NK-92 (cell line): ENCODE data around the gene EWSR1.

Experiments
- DNase-seq: peaks from one replicate; lab custom pipeline; 2025; ENCODE audit not compliant: unreplicated experiment; lab: John Stamatoyannopoulos, UW

Gene EWSR1

GRCh38 chr22:29267462-29267857 lies 608 bp upstream of the EWSR1 start:
- no peak for DNase-seq

GRCh38 chr22:29268511-29269229 lies 602 bp downstream of the EWSR1 start:
- no peak for DNase-seq

- DNase-seq: no peak
These were observed 1.1 kb downstream of the EWSR1 start for GRCh38 chr22:29269230-29269604.

- DNase-seq: no peak
These were observed 1.8 kb downstream of the EWSR1 start for GRCh38 chr22:29269731-29270474.

GRCh38 chr22:29270475-29271271 lies 2.6 kb downstream of the EWSR1 start:
- no peak for DNase-seq

GRCh38 chr22:29272624-29273023 lies 4.6 kb downstream of the EWSR1 start:
- no peak for DNase-seq

GRCh38 chr22:29275167-29275566 lies 7.1 kb downstream of the EWSR1 start:
- no peak for DNase-seq

GRCh38 chr22:29275819-29276565 lies 7.9 kb downstream of the EWSR1 start:
- no peak for DNase-seq

GRCh38 chr22:29277927-29278326 lies 9.9 kb downstream of the EWSR1 start:
- DNase-seq: no peak

GRCh38 chr22:29284196-29284595 lies 16.1 kb downstream of the EWSR1 start:
- DNase-seq: no peak

- no peak for DNase-seq
These were observed 20.8 kb downstream of the EWSR1 start for GRCh38 chr22:29288837-29289236.

- no peak for DNase-seq
These were observed 22.0 kb downstream of the EWSR1 start for GRCh38 chr22:29290061-29290460.

GRCh38 chr22:29291215-29291614 lies 23.1 kb downstream of the EWSR1 start:
- DNase-seq: no peak

- DNase-seq: no peak
These were observed 24.3 kb downstream of the EWSR1 start for GRCh38 chr22:29292379-29292778.

GRCh38 chr22:29298641-29299040 lies 30.6 kb downstream of the EWSR1 start:
- no peak for DNase-seq

GRCh38 chr22:29299136-29299900 lies 31.2 kb downstream of the EWSR1 start:
- DNase-seq: no peak

GRCh38 chr22:29300467-29300806 lies 32.4 kb downstream of the EWSR1 start:
- no peak for DNase-seq

GRCh38 chr22:29300807-29301601 lies 32.9 kb downstream of the EWSR1 start:
- DNase-seq: no peak

GRCh38 chr22:29301716-29302401 lies 33.8 kb downstream of the EWSR1 start:
- DNase-seq: no peak
